ENCODE data around the gene PTPMT1.

Gene PTPMT1

GRCh38 chr11:47586098-47586855, 20.9 kb downstream of the PTPMT1 start, which contains the start of gene FAM180B:
Gene FAM180B (plus strand): TSS chr11:47586678. CDS start chr11:47586769, 91 bp downstream.
- no peak for DNase-seq

GRCh38 chr11:47587039-47587716, 21.8 kb downstream of the PTPMT1 start:
- DNase-seq = no peak

GRCh38 chr11:47587723-47588326, 22.4 kb downstream of the PTPMT1 start:
- peak; percentile 57 for DNase-seq

- DNase-seq = no peak
Observed at GRCh38 chr11:47589118-47589517, 23.7 kb downstream of the PTPMT1 start.

- no peak for DNase-seq
Observed at GRCh38 chr11:47589584-47589976, 24.2 kb downstream of the PTPMT1 start.

- no peak for DNase-seq
Observed at GRCh38 chr11:47589977-47590861, 24.8 kb downstream of the PTPMT1 start.

- DNase-seq = no peak
Observed at GRCh38 chr11:47591764-47592163, 26.4 kb downstream of the PTPMT1 start.

GRCh38 chr11:47592251-47592650, 26.9 kb downstream of the PTPMT1 start:
- no peak for DNase-seq

- no peak for DNase-seq
Observed at GRCh38 chr11:47592970-47593369, 27.6 kb downstream of the PTPMT1 start.

GRCh38 chr11:47593492-47593933, 28.1 kb downstream of the PTPMT1 start:
- DNase-seq = no peak

GRCh38 chr11:47593934-47594855, 28.8 kb downstream of the PTPMT1 start, which contains the start of gene C1QTNF4:
Gene C1QTNF4 (minus strand): TSS chr11:47594411. CDS start chr11:47590810, 3,601 bp downstream.
- DNase-seq = no peak

- DNase-seq = no peak
Observed at GRCh38 chr11:47595029-47595428, 29.6 kb downstream of the PTPMT1 start.

GRCh38 chr11:47595967-47596366, 30.6 kb downstream of the PTPMT1 start:
- no peak for DNase-seq

- no peak for DNase-seq
Observed at GRCh38 chr11:47599902-47600301, 34.5 kb downstream of the PTPMT1 start.

- DNase-seq = no peak
Observed at GRCh38 chr11:47603295-47603694, 37.9 kb downstream of the PTPMT1 start.

GRCh38 chr11:47605921-47606320, 40.5 kb downstream of the PTPMT1 start:
- no peak for DNase-seq

- no peak for DNase-seq
Observed at GRCh38 chr11:47606731-47607130, 41.3 kb downstream of the PTPMT1 start.

GRCh38 chr11:47607380-47607779, 42.0 kb downstream of the PTPMT1 start:
- DNase-seq = no peak

- DNase-seq = no peak
Observed at GRCh38 chr11:47609675-47610074, 44.3 kb downstream of the PTPMT1 start.

GRCh38 chr11:47611348-47611794, 46.0 kb downstream of the PTPMT1 start:
- DNase-seq = no peak

GRCh38 chr11:47615249-47615648, 49.9 kb downstream of the PTPMT1 start:
- DNase-seq = no peak
